ENCODE data around the gene PCDH12. TPM values are rescaled to one million over a fixed set of nuclear protein-coding genes. Genes with fewer than 3 reads are reported as not detected.
A peak's percentile ranks its signal among the peaks of the same experiment; 100 is the strongest.

PCDH12 gene
- polyA plus RNA-seq, 1 of the 3 experiments (the other 2 are of a cell fraction), result 0.02 TPM

DNA sequence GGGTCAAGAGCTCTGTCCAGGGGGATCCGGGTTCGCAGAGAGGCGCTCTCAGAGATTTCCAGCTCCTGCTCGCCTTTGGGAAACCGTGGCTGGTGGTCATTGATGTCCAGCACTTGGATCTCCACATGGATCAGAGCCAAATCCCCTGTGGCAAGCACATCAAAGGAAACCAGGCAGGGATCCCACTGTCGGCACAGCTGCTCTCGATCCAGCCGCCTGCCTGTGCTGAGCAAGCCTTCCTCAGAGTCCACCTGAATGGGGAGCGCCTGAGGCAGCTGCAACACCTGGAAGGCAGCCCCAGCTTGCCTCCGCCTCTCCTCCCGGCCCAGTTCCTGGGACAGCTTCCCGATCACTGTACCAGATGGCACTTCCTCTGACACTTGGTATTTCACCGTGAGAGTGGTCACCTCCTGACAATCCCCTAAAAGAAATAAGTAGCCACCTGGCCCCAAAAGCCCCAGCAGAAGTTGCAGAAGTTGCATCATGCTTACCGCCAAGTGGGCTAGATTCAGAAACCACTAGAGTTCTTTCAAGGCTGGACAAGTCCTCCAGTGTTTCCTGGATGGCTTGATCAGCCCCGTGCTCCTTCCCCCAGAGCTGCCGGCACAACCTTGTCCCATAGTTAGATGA, 520 bp downstream of the PCDH12 start:
- Histone ChIP-seq H3K4me1 (ENCODE audit: control insufficient read depth in 1 of 2, insufficient read depth in 2 of 2, low read depth in 1 of 2, low read length in 1 of 2) (peaks cover 0 to 17% of the 10 kb centered on the region in 2 experiments; a peak in 2 of 4 replicates), H3F3A (replicated peaks; ENCODE audit: insufficient read depth) (no peaks in the 10 kb centered on the region), H3K27ac (ENCODE audit: low read depth in 2 of 2, low read length in 1 of 2) (no peak overlapping the region), H3K9me3 (no peaks in the 10 kb centered on the region), H3K9me2 (no peaks in the 10 kb centered on the region), H3K4me2 (no peak overlapping the region), H3K79me2 (ENCODE audit: insufficient read depth) (no peaks in the 10 kb centered on the region), H3K27me3 (ENCODE audit: insufficient read depth) (no peaks in the 10 kb centered on the region), H3K36me3 (replicated peaks in 1 of 2; ENCODE audit: control insufficient read depth in 1 of 2, insufficient read depth in 2 of 2, low read length in 1 of 2) (no peaks in the 10 kb centered on the region), H2AFZ (ENCODE audit: low read depth) (no peak overlapping the region), H4K20me1 (ENCODE audit: insufficient read depth) (no peaks in the 10 kb centered on the region), H3K4me3 (ENCODE audit: low read depth in 2 of 2, low read length in 1 of 2) (no peak overlapping the region), H3K9ac (no peak overlapping the region)
- 68% methylated on average over 11 of the region's 16 CpGs for WGBS (ENCODE audit: low lambda C conversion rate)
- ChIA-PET CTCF (interaction anchor here (0.9 to 9.7 kb wide), 11 partner anchors 13 to 292 kb away, joined by 3 to 325 read pairs (median 47); partner anchors contain the start of genes PCDH1 and RNF14), POLR2A (no interaction called here)
- peak; percentile 42 for DNase-seq
- TF ChIP-seq, protein P1, sequence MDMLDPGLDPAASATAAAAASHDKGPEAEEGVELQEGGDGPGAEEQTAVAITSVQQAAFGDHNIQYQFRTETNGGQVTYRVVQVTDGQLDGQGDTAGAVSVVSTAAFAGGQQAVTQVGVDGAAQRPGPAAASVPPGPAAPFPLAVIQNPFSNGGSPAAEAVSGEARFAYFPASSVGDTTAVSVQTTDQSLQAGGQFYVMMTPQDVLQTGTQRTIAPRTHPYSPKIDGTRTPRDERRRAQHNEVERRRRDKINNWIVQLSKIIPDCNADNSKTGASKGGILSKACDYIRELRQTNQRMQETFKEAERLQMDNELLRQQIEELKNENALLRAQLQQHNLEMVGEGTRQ (IDR thresholded peaks at IDR 0.05; ENCODE audit: borderline replicate concordance, low read depth, low read length), result no peak
- no peak for TF ChIP-seq GABPA (IDR thresholded peaks at IDR 0.05; ENCODE audit: low read depth)

DNA sequence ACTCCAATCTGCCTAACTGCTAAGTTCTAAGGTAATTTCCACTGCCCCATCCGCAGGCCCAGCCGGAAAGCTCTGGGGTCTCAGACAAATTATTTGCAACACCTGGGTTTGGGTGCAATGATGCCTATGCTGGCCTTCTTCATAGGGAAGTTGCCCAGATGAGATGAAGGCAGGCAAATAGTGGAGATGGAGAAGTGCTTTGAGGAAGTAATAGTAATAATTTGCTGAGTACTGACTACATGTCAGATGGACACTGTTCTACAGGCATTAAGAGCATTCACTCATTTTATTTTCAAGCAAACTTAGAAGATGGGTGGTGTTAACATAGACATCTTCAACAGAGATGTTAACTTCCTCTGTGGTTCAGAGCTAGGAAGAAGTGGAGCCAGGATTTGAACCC, 3.8 kb downstream of the PCDH12 start:
- ChIA-PET CTCF (interaction anchor here (0.6 to 1.4 kb wide), 5 partner anchors 14 to 289 kb away, joined by 3 to 5 read pairs (median 4); partner anchors contain the start of gene RNF14), POLR2A (no interaction called here)
- Histone ChIP-seq H3K27me3 (ENCODE audit: insufficient read depth) (no peaks in the 10 kb centered on the region), H3F3A (replicated peaks; ENCODE audit: insufficient read depth) (no peaks in the 10 kb centered on the region), H3K9ac (no peak overlapping the region), H3K4me2 (no peak overlapping the region), H3K36me3 (replicated peaks in 1 of 2; ENCODE audit: control insufficient read depth in 1 of 2, insufficient read depth in 2 of 2, low read length in 1 of 2) (no peaks in the 10 kb centered on the region), H3K9me3 (no peaks in the 10 kb centered on the region), H3K4me1 (ENCODE audit: control insufficient read depth in 1 of 2, insufficient read depth in 2 of 2, low read depth in 1 of 2, low read length in 1 of 2) (peaks cover 0 to 13% of the 10 kb centered on the region in 2 experiments; a peak in 2 of 4 replicates), H3K79me2 (ENCODE audit: insufficient read depth) (no peaks in the 10 kb centered on the region), H3K27ac (ENCODE audit: low read depth in 2 of 2, low read length in 1 of 2) (no peak overlapping the region), H4K20me1 (ENCODE audit: insufficient read depth) (no peaks in the 10 kb centered on the region), H3K4me3 (ENCODE audit: low read depth in 2 of 2, low read length in 1 of 2) (no peak overlapping the region), H2AFZ (ENCODE audit: low read depth) (no peak overlapping the region), H3K9me2 (no peaks in the 10 kb centered on the region)
- TF ChIP-seq, protein P1 (IDR thresholded peaks at IDR 0.05; ENCODE audit: borderline replicate concordance, low read depth, low read length), result no peak
- TF ChIP-seq EZH2phosphoT487 (IDR thresholded peaks at IDR 0.05; ENCODE audit: borderline replicate concordance, low read depth), result no peak
- WGBS (ENCODE audit: low lambda C conversion rate), result 90% methylated on average over 2 of the region's 2 CpGs
- DNase-seq, result no peak

DNA sequence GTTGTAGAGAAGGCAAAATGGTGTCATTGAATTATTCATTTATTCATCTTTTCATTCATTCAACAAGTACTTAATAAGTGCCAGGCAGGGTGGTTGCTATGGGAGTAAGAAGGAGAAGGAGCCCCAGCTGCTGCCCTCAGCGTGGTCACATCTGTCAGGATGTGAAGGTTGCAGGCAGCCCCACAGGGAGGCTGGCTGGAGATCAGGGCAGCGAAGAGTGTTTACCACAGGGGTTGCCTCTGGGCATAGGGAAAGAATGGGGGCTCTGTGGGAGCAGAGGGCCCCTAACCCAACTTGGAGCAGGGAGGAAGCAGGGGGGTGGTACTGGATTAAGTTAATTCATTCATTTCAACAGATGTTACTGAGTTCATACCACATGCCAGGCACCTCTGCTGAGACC, 6.0 kb downstream of the PCDH12 start:
- Histone ChIP-seq H3K9ac (no peak overlapping the region), H3K27ac (ENCODE audit: low read depth in 2 of 2, low read length in 1 of 2) (no peak overlapping the region), H3K9me2 (no peaks in the 10 kb centered on the region), H3K9me3 (no peaks in the 10 kb centered on the region), H2AFZ (ENCODE audit: low read depth) (no peak overlapping the region), H3K79me2 (ENCODE audit: insufficient read depth) (no peaks in the 10 kb centered on the region), H4K20me1 (ENCODE audit: insufficient read depth) (no peaks in the 10 kb centered on the region), H3K4me2 (no peak overlapping the region), H3K4me1 (ENCODE audit: control insufficient read depth in 1 of 2, insufficient read depth in 2 of 2, low read depth in 1 of 2, low read length in 1 of 2) (no peaks in the 10 kb centered on the region), H3K36me3 (replicated peaks in 1 of 2; ENCODE audit: control insufficient read depth in 1 of 2, insufficient read depth in 2 of 2, low read length in 1 of 2) (no peaks in the 10 kb centered on the region), H3K4me3 (ENCODE audit: low read depth in 2 of 2, low read length in 1 of 2) (no peak overlapping the region), H3K27me3 (ENCODE audit: insufficient read depth) (no peaks in the 10 kb centered on the region), H3F3A (replicated peaks; ENCODE audit: insufficient read depth) (no peaks in the 10 kb centered on the region)
- ChIA-PET CTCF (interaction anchor here (1.2 to 2.9 kb wide), 5 partner anchors 9 to 259 kb away, joined by 4 to 31 read pairs (median 5); partner anchors contain the start of gene RNF14), POLR2A (no interaction called here)
- TF ChIP-seq, protein P2, sequence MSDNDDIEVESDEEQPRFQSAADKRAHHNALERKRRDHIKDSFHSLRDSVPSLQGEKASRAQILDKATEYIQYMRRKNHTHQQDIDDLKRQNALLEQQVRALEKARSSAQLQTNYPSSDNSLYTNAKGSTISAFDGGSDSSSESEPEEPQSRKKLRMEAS (IDR thresholded peaks at IDR 0.05; ENCODE audit: low read depth), result no peak
- no peak for TF ChIP-seq FOXJ3 (CRISPR knock-in tag; IDR thresholded peaks at IDR 0.05)
- TF ChIP-seq EP300 (IDR thresholded peaks at IDR 0.05; ENCODE audit: borderline replicate concordance in 1 of 2, low read depth in 1 of 2, low read length in 1 of 2), result no peak
- TF ChIP-seq RFX5 (IDR thresholded peaks at IDR 0.05; ENCODE audit: low read length), result no peak
- TF ChIP-seq, protein P3, sequence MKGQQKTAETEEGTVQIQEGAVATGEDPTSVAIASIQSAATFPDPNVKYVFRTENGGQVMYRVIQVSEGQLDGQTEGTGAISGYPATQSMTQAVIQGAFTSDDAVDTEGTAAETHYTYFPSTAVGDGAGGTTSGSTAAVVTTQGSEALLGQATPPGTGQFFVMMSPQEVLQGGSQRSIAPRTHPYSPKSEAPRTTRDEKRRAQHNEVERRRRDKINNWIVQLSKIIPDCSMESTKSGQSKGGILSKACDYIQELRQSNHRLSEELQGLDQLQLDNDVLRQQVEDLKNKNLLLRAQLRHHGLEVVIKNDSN (IDR thresholded peaks at IDR 0.05; ENCODE audit: borderline replicate concordance, low read depth), result no peak
- TF ChIP-seq SMC3 (IDR thresholded peaks at IDR 0.05; ENCODE audit: low read depth, low read length), result no peak
- TF ChIP-seq ELF1 (IDR thresholded peaks at IDR 0.05), result no peak
- DNase-seq, result no peak
- 71% methylated on average over 2 of the region's 2 CpGs for WGBS (ENCODE audit: low lambda C conversion rate)

Data from SK-N-SH (cell line).